ENCODE data around the gene FOCAD. TPM values are rescaled to one million over a fixed set of nuclear protein-coding genes. Genes with fewer than 3 reads are reported as not detected.

Gene FOCAD
- total RNA-seq, 1 donor from 2014 or later: 27.2 TPM

- no peak for DNase-seq (ENCODE audit: low spot score)
These were observed 188.4 kb downstream of the FOCAD start for GRCh38 chr9:20872340-20872977.

- DNase-seq (ENCODE audit: low spot score): no peak
These were observed 189.3 kb downstream of the FOCAD start for GRCh38 chr9:20873240-20873865.

- no peak for DNase-seq (ENCODE audit: low spot score)
These were observed 196.2 kb downstream of the FOCAD start for GRCh38 chr9:20880271-20880670.

GRCh38 chr9:20880675-20881074 lies 196.6 kb downstream of the FOCAD start:
- no peak for DNase-seq (ENCODE audit: low spot score)

GRCh38 chr9:20884985-20885593 lies 201.0 kb downstream of the FOCAD start:
- DNase-seq (ENCODE audit: low spot score): peak; percentile 59

GRCh38 chr9:20898885-20899554 lies 215.0 kb downstream of the FOCAD start:
- DNase-seq (ENCODE audit: low spot score): no peak

- no peak for DNase-seq (ENCODE audit: low spot score)
These were observed 219.2 kb downstream of the FOCAD start for GRCh38 chr9:20903212-20903611.

GRCh38 chr9:20904995-20905394 lies 220.9 kb downstream of the FOCAD start:
- DNase-seq (ENCODE audit: low spot score): no peak

GRCh38 chr9:20906326-20906725 lies 222.3 kb downstream of the FOCAD start:
- DNase-seq (ENCODE audit: low spot score): no peak

- no peak for DNase-seq (ENCODE audit: low spot score)
These were observed 224.4 kb downstream of the FOCAD start for GRCh38 chr9:20908461-20908860.

GRCh38 chr9:20914556-20914955 lies 230.5 kb downstream of the FOCAD start:
- no peak for DNase-seq (ENCODE audit: low spot score)

- DNase-seq (ENCODE audit: low spot score): no peak
These were observed 237.3 kb downstream of the FOCAD start for GRCh38 chr9:20921362-20921761.

- no peak for DNase-seq (ENCODE audit: low spot score)
These were observed 241.4 kb downstream of the FOCAD start for GRCh38 chr9:20925256-20926045.

GRCh38 chr9:20929276-20929675 lies 245.2 kb downstream of the FOCAD start:
- no peak for DNase-seq (ENCODE audit: low spot score)

- no peak for DNase-seq (ENCODE audit: low spot score)
These were observed 246.8 kb downstream of the FOCAD start for GRCh38 chr9:20930836-20931235.

- no peak for DNase-seq (ENCODE audit: low spot score)
These were observed 256.6 kb downstream of the FOCAD start for GRCh38 chr9:20940447-20941173.

GRCh38 chr9:20941174-20941690 lies 257.2 kb downstream of the FOCAD start:
- DNase-seq (ENCODE audit: low spot score): peak; percentile 50

GRCh38 chr9:20944507-20944906 lies 260.4 kb downstream of the FOCAD start:
- no peak for DNase-seq (ENCODE audit: low spot score)

GRCh38 chr9:20945269-20945668 lies 261.2 kb downstream of the FOCAD start:
- DNase-seq (ENCODE audit: low spot score): no peak

- DNase-seq (ENCODE audit: low spot score): no peak
These were observed 261.8 kb downstream of the FOCAD start for GRCh38 chr9:20945856-20946255.

- no peak for DNase-seq (ENCODE audit: low spot score)
These were observed 264.6 kb downstream of the FOCAD start for GRCh38 chr9:20948703-20949102.
